Measurements from ENCODE around the gene DNAH6. TPM values are rescaled to one million over a fixed set of nuclear protein-coding genes. Genes with fewer than 3 reads are reported as not detected.
"Not testable (repeated sequence)": the region's sequence is repeated elsewhere in the genome, so short reads cannot be mapped to it uniquely, and the experiment has no call there.

Gene DNAH6
- under 1 TPM; 0.21 to 0.54 TPM for total RNA-seq

DNA sequence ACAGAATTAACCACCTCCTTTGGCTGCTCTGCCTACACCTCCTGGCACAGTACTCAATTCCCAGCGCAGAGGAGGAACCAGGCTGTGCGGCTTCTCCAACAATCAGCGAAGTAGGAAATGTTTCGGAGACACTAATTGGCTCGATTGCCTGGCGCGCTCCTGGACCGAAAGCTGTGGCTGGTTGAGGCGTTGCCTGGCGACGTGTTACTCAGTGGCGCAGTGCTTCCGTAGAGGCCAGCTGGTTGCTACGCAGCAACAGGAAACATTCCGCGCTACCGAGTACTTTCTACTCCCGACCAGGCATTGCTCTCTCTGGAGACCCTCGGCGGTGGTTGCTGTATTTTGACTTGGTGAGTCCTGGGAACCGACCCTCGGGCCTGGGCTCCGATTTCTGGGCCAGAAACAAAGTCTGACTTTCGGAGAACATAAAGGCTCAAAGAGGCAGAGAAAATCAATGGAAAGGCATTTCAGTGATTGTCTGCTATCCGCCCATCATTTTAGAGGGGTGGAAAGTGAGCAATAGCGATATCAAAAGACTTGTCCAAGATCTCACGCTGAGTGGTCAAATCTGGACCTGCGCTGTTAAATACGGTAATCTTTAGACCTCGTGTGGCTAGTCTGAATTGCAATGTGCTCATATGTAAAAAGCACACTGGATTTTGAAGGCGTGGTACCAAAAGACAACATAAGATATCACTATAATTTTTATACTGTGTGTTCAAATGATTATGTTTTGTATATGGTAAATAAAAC is at the start of gene DNAH6:
TSS of gene DNAH6 (plus strand) at position 265 of the 753 bp plus-strand sequence. CDS start 1,329 bp downstream, outside the sequence.
- DNase-seq: peak; percentile 87
- H3K9me3 Mint-ChIP-seq: peaks cover 10% of the 10 kb centered on the region
- peak within 1 kb of the TSS; percentile 58 for H3K27ac Mint-ChIP-seq
- no peaks in the 10 kb centered on the region for H3K27me3 Mint-ChIP-seq
- H3K36me3 Mint-ChIP-seq: peaks cover 4% of the 10 kb centered on the region
- H3K4me1 Mint-ChIP-seq: peaks cover 25% of the 10 kb centered on the region
- H3K4me3 Mint-ChIP-seq: peak within 1 kb of the TSS; percentile 88

DNA sequence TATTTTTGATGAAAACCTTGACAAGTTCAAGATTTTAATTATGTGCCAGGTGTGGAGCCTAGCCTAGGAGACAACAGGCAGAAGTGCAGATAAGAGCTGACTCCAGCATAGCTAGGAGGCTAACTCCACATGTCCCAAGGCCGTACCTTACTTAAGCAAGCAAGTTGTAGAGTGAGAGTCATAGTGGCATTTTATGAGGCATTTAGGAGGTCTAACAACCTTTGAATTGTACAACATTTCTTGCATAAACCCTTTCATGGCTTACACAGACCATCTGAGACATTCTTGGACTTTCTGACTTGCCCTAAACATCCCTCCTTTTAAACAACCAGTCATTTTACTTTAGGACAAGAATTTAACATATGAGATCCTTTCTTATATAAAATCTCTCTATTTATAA is 48.9 kb upstream of the DNAH6 start:
- Mint-ChIP-seq H3K4me1 (no peaks in the 10 kb centered on the region), H3K9me3 (peaks cover 9% of the 10 kb centered on the region), H3K27ac (no peak overlapping the region), H3K36me3 (peaks cover 20% of the 10 kb centered on the region), H3K4me3 (no peak overlapping the region), H3K27me3 (no peaks in the 10 kb centered on the region)
- DNase-seq: no peak

- H3K4me3 Mint-ChIP-seq, DNase-seq, H3K4me1 Mint-ChIP-seq, H3K27me3 Mint-ChIP-seq, H3K27ac Mint-ChIP-seq: not testable (repeated sequence)
- Mint-ChIP-seq H3K9me3 (peaks cover 13% of the 10 kb centered on the region), H3K36me3 (peaks cover 19% of the 10 kb centered on the region)
These were observed 43.9 kb upstream of the DNAH6 start for GRCh38 chr2:84472423-84472822.

DNA sequence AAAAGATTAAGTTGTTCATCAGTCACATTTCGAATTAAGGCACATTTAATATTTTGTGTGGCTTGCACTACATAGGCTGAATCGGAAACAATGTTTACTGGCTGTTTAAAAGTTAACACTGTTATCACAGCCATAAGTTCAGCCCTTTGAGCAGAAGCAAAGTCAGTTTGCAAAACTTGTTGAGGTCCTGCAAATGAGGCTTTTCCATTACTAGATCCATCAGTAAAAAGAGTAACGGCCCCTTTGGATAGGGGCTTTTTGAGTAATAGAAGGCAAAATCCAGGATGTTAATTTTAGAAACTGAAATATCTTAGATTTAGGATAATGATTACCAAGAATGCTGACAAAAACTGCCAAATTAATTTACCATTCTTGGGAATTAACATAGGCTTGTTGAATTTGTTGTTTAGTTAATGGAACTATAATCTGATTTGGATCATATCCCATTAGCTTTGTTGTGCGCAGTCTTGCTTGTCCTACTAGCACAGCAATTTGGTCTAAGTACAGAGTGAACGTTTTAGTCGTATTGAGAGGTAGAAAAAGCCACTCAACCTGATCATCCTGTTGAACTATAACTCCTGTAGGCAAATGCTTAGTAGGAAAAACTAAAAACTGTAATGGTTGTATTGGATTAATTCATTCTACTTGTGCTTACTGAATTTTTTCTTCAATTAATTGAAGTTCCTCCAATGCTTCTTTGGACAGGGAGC is 43.3 kb upstream of the DNAH6 start:
- no peaks in the 10 kb centered on the region for H3K4me1 Mint-ChIP-seq
- peaks cover 16% of the 10 kb centered on the region for H3K9me3 Mint-ChIP-seq
- DNase-seq: no peak
- H3K27ac Mint-ChIP-seq: no peak overlapping the region
- no peak overlapping the region for H3K4me3 Mint-ChIP-seq
- H3K36me3 Mint-ChIP-seq: peaks cover 19% of the 10 kb centered on the region
- no peaks in the 10 kb centered on the region for H3K27me3 Mint-ChIP-seq

- no peak for DNase-seq
- no peaks in the 10 kb centered on the region for H3K27me3 Mint-ChIP-seq
- peaks cover 14% of the 10 kb centered on the region for H3K36me3 Mint-ChIP-seq
- H3K4me3 Mint-ChIP-seq: no peak overlapping the region
- no peak overlapping the region for H3K27ac Mint-ChIP-seq
- H3K4me1 Mint-ChIP-seq: no peaks in the 10 kb centered on the region
- H3K9me3 Mint-ChIP-seq: peaks cover 16% of the 10 kb centered on the region
These were observed 42.1 kb upstream of the DNAH6 start for GRCh38 chr2:84474176-84474575.

GRCh38 chr2:84477886-84478285 is 38.4 kb upstream of the DNAH6 start:
- peaks cover 14% of the 10 kb centered on the region for H3K9me3 Mint-ChIP-seq
- DNase-seq: no peak
- no peak overlapping the region for H3K27ac Mint-ChIP-seq
- peaks cover 7% of the 10 kb centered on the region for H3K36me3 Mint-ChIP-seq
- peaks cover 15% of the 10 kb centered on the region for H3K4me1 Mint-ChIP-seq
- H3K27me3 Mint-ChIP-seq: no peaks in the 10 kb centered on the region
- no peak overlapping the region for H3K4me3 Mint-ChIP-seq

DNA sequence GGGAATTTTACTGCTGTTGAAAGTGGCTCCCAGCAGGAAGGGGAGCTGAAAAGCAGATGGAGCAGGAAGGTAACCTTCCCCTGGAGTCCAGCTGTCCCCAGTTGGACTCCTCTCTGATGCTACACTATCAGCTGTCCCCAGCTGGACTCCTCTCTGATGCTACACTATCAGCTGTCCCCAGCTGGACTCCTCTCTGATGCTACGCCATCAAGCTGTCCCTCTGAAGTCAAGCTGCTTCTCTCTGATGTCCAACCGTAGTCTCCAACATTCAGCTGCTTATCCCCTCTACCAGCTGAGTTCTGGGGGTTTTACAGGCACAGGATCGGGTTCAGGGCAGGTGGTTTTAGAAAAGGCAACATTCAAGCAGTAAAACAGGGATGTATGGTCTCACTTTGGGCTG is 37.4 kb upstream of the DNAH6 start:
- peaks cover 7% of the 10 kb centered on the region for H3K36me3 Mint-ChIP-seq
- H3K27me3 Mint-ChIP-seq: no peaks in the 10 kb centered on the region
- no peak for DNase-seq
- no peak overlapping the region for H3K4me3 Mint-ChIP-seq
- peaks cover 15% of the 10 kb centered on the region for H3K4me1 Mint-ChIP-seq
- no peak overlapping the region for H3K27ac Mint-ChIP-seq
- H3K9me3 Mint-ChIP-seq: peaks cover 14% of the 10 kb centered on the region

DNA sequence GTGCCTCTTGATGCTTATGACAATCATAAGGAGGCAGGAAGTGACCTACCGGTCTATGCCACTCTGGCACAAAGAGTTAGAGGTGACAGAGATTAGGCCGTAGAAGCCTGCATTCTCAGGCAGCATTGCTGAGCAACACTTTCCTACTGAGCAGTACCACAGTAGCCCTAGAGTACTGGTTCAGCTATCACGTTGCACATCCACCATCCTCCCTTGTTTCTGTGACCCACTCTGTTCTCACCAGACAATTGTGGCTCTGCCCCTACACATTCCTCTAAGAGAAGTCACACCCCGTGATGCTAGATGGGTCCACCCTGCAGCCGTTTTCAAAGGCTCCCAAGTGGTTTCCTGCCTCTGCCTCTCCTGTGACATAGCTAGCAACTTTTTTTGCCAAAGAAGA is 34.6 kb upstream of the DNAH6 start:
- Mint-ChIP-seq H3K27ac (peak overlapping the region; percentile 61), H3K4me1 (peaks cover 15% of the 10 kb centered on the region), H3K36me3 (peaks cover 4% of the 10 kb centered on the region), H3K9me3 (peaks cover 10% of the 10 kb centered on the region), H3K27me3 (no peaks in the 10 kb centered on the region), H3K4me3 (no peak overlapping the region)
- peak; percentile 11 for DNase-seq

GRCh38 chr2:84482603-84483002 is 33.7 kb upstream of the DNAH6 start:
- H3K36me3 Mint-ChIP-seq: no peaks in the 10 kb centered on the region
- peaks cover 15% of the 10 kb centered on the region for H3K4me1 Mint-ChIP-seq
- no peak for DNase-seq
- H3K9me3 Mint-ChIP-seq: peaks cover 2% of the 10 kb centered on the region
- no peak overlapping the region for H3K4me3 Mint-ChIP-seq
- no peak overlapping the region for H3K27ac Mint-ChIP-seq
- H3K27me3 Mint-ChIP-seq: no peaks in the 10 kb centered on the region

DNA sequence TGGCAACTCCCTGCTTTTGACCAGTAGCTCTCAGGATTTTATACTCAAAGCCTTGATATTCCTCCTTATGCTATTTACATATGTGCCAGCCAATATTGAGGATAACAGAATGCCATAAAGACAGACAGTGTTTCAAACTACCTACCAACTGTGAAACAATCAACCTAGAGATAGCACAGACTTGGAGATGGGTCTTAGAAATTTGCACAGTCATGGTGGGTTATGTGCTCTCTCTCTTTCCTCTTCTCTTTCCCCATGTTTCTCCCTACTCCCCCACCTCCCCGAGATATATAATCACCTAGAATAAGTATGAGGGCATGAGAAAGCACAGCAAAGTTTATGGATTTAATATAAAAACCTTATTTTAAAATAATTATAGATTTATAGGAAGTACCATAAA is 33.0 kb upstream of the DNAH6 start:
- H3K27me3 Mint-ChIP-seq: no peaks in the 10 kb centered on the region
- H3K9me3 Mint-ChIP-seq: no peaks in the 10 kb centered on the region
- no peak overlapping the region for H3K27ac Mint-ChIP-seq
- H3K36me3 Mint-ChIP-seq: no peaks in the 10 kb centered on the region
- DNase-seq: no peak
- H3K4me3 Mint-ChIP-seq: no peak overlapping the region
- peaks cover 15% of the 10 kb centered on the region for H3K4me1 Mint-ChIP-seq

DNA sequence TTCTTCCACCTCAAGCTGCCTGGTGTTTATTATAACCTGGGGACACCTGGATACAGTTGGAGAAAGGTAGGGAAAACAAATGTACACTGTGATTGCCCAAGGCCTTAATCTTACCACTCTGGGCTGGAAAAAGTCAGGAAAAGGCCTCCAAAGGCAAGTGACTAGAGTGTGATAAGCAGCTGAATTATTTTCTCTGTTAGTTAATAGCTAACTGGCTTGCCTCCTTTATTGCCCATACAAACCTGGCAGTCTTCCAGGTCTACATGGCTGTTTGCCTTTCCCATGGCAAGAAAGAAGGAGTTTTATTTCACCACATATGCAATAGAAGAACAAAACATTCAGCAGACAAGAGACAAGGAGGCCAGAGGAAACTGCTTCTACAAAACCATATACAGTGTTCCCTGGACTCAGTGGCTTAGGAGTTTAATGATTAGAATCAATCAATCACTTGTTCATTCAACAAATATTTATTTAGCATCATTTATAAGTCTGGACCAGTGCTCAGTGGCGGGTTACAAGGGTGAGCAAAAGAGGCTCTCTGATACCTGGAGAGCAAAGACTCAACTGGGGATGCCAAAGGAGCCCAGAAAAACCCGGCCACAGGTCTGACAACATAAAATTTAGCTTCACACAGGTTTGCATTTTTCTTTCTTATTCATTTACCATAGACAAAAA is 29.7 kb upstream of the DNAH6 start:
- Mint-ChIP-seq H3K27me3 (no peaks in the 10 kb centered on the region), H3K4me3 (no peak overlapping the region), H3K27ac (no peak overlapping the region), H3K4me1 (peaks cover 9% of the 10 kb centered on the region), H3K9me3 (no peaks in the 10 kb centered on the region), H3K36me3 (no peaks in the 10 kb centered on the region)
- no peak for DNase-seq

DNA sequence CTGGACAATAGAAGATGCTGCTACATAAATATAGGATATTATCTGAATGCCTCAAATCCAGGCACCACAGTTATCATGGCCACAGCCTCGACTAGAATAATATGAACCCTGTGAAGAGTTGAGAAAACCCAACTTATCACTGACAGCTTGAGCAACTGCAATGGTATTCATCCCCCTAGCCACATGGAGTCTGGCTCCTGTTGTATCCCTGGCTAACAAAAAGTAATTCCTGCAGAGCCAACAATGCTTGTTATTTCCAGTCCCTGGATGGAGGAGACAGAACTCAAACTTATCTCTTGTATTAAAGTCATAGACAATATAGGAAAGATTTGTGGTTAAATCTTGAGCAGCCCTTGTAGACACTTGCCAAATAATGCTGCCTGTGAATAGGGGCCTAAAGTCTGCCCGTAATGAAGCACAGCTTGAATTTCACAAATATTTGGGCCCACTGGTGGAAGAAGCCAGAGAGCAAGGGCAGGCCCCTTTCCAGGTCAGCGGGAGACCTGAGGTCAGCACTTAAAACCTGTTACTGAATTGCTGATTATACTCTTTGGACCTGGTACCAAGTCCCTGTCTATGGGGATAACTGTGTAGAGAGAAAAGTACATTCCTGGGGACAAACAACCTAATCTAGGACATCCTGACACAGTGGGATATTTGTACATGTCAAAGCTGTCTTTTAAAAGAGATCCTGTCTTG is 28.9 kb upstream of the DNAH6 start:
- no peak overlapping the region for H3K4me3 Mint-ChIP-seq
- no peaks in the 10 kb centered on the region for H3K36me3 Mint-ChIP-seq
- H3K27me3 Mint-ChIP-seq: no peaks in the 10 kb centered on the region
- peaks cover under 1% of the 10 kb centered on the region for H3K4me1 Mint-ChIP-seq
- H3K27ac Mint-ChIP-seq: no peak overlapping the region
- no peaks in the 10 kb centered on the region for H3K9me3 Mint-ChIP-seq
- DNase-seq: no peak

DNA sequence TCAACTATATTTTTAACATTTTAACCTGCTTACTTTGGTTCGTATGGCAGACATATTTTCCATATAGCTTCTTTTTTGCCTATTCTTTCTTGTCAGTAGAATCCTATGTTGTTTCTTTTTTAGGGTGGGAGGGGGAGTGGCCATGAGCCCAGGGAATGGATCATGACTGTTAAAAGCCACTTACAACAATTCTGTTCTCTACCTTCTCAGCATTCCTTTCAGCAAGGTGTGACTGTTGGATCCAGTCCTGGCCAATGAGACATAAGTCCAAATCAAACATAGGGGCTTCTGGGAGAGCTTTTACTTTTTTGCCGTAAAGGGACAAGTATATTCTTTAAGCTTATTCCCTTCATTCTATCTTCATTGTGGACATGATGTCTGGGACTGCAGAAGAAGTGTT is 25.0 kb upstream of the DNAH6 start:
- Mint-ChIP-seq H3K9me3 (no peaks in the 10 kb centered on the region), H3K27me3 (no peaks in the 10 kb centered on the region), H3K27ac (no peak overlapping the region), H3K4me1 (peaks cover 5% of the 10 kb centered on the region), H3K4me3 (no peak overlapping the region), H3K36me3 (no peaks in the 10 kb centered on the region)
- DNase-seq: no peak

DNA sequence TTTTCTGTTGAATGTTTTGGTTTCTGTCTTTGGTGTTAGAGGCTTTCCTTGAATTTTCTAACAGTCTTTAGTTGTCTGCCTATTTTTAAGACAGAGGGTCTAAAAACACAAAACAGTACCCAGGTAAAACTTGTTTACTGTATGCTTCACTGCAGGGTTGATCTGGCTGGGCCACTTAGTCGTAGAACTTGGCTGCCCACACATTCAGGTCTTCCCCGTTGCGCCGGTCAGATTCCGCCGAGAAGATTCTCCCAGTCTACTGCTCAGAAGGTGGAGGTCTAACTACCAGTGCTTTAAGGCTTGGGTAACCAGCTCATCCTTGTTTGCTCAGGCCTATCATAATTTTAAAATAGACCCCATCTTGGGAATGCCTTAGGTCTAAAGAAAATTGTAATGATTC is 24.6 kb upstream of the DNAH6 start:
- DNase-seq: no peak
- no peak overlapping the region for H3K27ac Mint-ChIP-seq
- H3K36me3 Mint-ChIP-seq: no peaks in the 10 kb centered on the region
- peaks cover 5% of the 10 kb centered on the region for H3K4me1 Mint-ChIP-seq
- no peak overlapping the region for H3K4me3 Mint-ChIP-seq
- no peaks in the 10 kb centered on the region for H3K27me3 Mint-ChIP-seq
- H3K9me3 Mint-ChIP-seq: no peaks in the 10 kb centered on the region

- Mint-ChIP-seq H3K27me3 (no peaks in the 10 kb centered on the region), H3K4me1 (peaks cover 5% of the 10 kb centered on the region), H3K9me3 (no peaks in the 10 kb centered on the region), H3K4me3 (no peak overlapping the region), H3K36me3 (no peaks in the 10 kb centered on the region), H3K27ac (no peak overlapping the region)
- no peak for DNase-seq
These were observed 23.7 kb upstream of the DNAH6 start for GRCh38 chr2:84492571-84492970.

Measured in activated naive CD8-positive, alpha-beta T cell treated with anti-CD3 and anti-CD28 coated beads for 36 hours (primary cell).